ENCODE data around the gene HIVEP2.

HIVEP2 gene

DNA sequence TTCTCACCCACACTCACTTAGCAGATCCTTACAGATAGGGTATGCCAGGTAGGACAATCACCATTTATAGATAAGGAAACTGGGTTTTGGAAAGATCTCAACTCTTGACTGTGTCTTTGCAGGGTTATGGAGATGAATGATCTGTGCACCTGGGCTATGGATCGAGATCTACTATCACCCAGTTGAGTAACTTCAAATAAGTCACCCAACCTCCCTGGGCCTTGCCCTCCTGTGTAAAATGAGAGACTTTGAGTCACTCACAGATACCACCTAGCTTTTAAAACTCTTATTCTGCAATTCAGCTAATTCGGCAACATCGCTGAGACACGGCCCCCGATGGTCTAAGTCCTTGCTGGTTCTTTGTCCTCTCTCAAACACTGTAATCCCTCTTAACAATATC, 53.5 kb downstream of the HIVEP2 start:
- no peak for DNase-seq (ENCODE audit: low read depth, low spot score)
- H3K4me3 ChIP-seq (ENCODE audit: low read depth, low read length): no peak overlapping the region
- in situ Hi-C loops (cut with HindIII; ENCODE audit: low sequenced_read_pairs): no loop called here
- no peak for TF ChIP-seq CTCF (IDR thresholded peaks at IDR 0.05; ENCODE audit: low read depth, low read length)

GRCh38 chr6:142888456-142888855, 56.5 kb downstream of the HIVEP2 start:
- H3K4me3 ChIP-seq (ENCODE audit: low read depth, low read length): no peak overlapping the region
- TF ChIP-seq CTCF (IDR thresholded peaks at IDR 0.05; ENCODE audit: low read depth, low read length): no peak
- in situ Hi-C loops (cut with HindIII; ENCODE audit: low sequenced_read_pairs): no loop called here
- DNase-seq (ENCODE audit: low read depth, low spot score): no peak

- DNase-seq (ENCODE audit: low read depth, low spot score): no peak
- no peak for TF ChIP-seq CTCF (IDR thresholded peaks at IDR 0.05; ENCODE audit: low read depth, low read length)
- in situ Hi-C loops (cut with HindIII; ENCODE audit: low sequenced_read_pairs): no loop called here
Observed at GRCh38 chr6:142887517-142887916, 57.5 kb downstream of the HIVEP2 start.

GRCh38 chr6:142886431-142887170, 58.4 kb downstream of the HIVEP2 start:
- in situ Hi-C loops (cut with HindIII; ENCODE audit: low sequenced_read_pairs): no loop called here
- H3K4me3 ChIP-seq (ENCODE audit: low read depth, low read length): no peak overlapping the region
- DNase-seq (ENCODE audit: low read depth, low spot score): peak; percentile 67
- peak; percentile 42 for TF ChIP-seq CTCF (IDR thresholded peaks at IDR 0.05; ENCODE audit: low read depth, low read length)

More at GRCh38 chr6:142887517-142887916, 57.5 kb downstream of the HIVEP2 start:
- no peak overlapping the region for H3K4me3 ChIP-seq (ENCODE audit: low read depth, low read length)

GRCh38 chr6:142885182-142885867, 59.7 kb downstream of the HIVEP2 start:
- peak overlapping the region; percentile 46 for H3K4me3 ChIP-seq (ENCODE audit: low read depth, low read length)
- TF ChIP-seq CTCF (IDR thresholded peaks at IDR 0.05; ENCODE audit: low read depth, low read length): no peak
- in situ Hi-C loops (cut with HindIII; ENCODE audit: low sequenced_read_pairs): no loop called here
- peak; percentile 98 for DNase-seq (ENCODE audit: low read depth, low spot score)

DNA sequence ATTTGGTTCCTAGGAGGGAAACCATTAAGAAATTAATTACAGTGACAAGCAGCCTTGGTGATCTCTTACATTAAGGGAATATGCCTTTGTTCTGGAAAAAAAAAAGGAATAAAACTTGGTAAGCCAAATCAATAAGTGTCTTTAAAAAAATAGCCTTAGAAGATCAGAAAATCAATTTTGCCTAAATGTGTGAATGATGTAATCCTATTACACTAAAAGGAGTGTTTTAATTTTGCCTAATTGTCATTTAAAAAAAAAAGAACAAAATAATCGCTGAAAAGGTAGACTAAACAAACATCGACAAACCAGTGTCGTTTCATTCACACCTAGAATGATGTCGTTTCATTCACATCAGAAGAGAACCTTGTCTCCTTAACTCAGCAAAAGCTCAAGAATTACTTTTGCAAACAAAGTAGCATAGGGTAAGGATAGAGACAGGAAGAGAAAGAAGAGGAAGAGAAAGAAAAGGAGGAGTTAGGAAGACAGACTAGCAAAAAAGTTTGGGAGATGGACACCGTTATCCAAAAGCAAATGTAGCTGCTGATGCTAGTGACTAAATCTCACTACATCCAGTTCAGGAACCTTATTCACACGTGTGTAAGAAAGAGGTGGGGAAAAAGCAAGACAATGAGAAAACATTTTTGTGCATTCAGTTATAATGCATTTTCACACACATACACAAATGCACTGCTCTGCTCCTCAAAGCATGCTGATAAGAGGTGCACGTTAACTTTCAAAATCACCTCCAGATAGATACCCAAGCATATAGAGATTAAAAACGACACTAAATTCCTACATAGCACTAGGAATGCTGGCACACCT, 60.6 kb downstream of the HIVEP2 start:
- DNase-seq (ENCODE audit: low read depth, low spot score): no peak
- peak overlapping the region; percentile 46 for H3K4me3 ChIP-seq (ENCODE audit: low read depth, low read length)
- in situ Hi-C loops (cut with HindIII; ENCODE audit: low sequenced_read_pairs): no loop called here
- TF ChIP-seq CTCF (IDR thresholded peaks at IDR 0.05; ENCODE audit: low read depth, low read length): no peak
